Fibroblast of lung (primary cell): ENCODE results near the gene SUV39H2. TPM values are rescaled to one million over a fixed set of nuclear protein-coding genes. Genes with fewer than 3 reads are reported as not detected.
"Not testable (repeated sequence)": the region's sequence is repeated elsewhere in the genome, so short reads cannot be mapped to it uniquely, and the experiment has no call there.

Source experiments
- DNase-seq, 2 donors: peaks; one replicate each; pipeline versions ENCODE4 v3.0.0 to v3.0.0-alpha.2; 2010; ENCODE audit warnings: low read depth in 2 of 2
- H2AFZ ChIP-seq: 2 replicates; pipeline ENCODE4 v1.5.1; 2012; ENCODE audit warnings: low read length, control low read depth, inconsistent platforms
- H3K27ac ChIP-seq: 2 replicates; pipeline ENCODE4 v1.5.1; 2011; ENCODE audit warnings: low read length, control low read depth; ENCODE audit not compliant: insufficient read depth
- H3K27me3 ChIP-seq: 2 replicates; pipeline ENCODE4 v1.5.1; 2011; ENCODE audit warnings: mild to moderate bottlenecking, low read length; ENCODE audit not compliant: control insufficient read depth, insufficient read depth
- H3K36me3 ChIP-seq: 2 replicates; pipeline ENCODE4 v1.5.1; 2011; ENCODE audit warnings: low read length; ENCODE audit not compliant: control insufficient read depth, insufficient read depth
- H3K4me1 ChIP-seq: 2 replicates; pipeline ENCODE4 v1.5.1; 2011; ENCODE audit warnings: low read length; ENCODE audit not compliant: control insufficient read depth, insufficient read depth; ENCODE audit errors: extremely low read depth
- H3K4me2 ChIP-seq: 2 replicates; pipeline ENCODE4 v1.5.1; 2011; ENCODE audit warnings: low read length, control low read depth; ENCODE audit not compliant: insufficient read depth; ENCODE audit errors: extremely low read depth
- H3K4me3 ChIP-seq, 4 experiments: fragments of 200-600 bp in 1 of 4; sonication (generic) in 1 of 4; replicated peaks in 1 of 4; 2 replicates each; pipeline ENCODE4 v1.5.1; 2011 to 2016; ENCODE audit warnings: low read length in 4 of 4, low read depth in 3 of 4, mild to moderate bottlenecking in 3 of 4, control low read depth in 2 of 4, inconsistent platforms in 1 of 4, mixed read lengths in 1 of 4; ENCODE audit not compliant: insufficient read depth in 1 of 4; ENCODE audit errors: control extremely low read depth in 1 of 4
- H3K79me2 ChIP-seq: 2 replicates; pipeline ENCODE4 v1.5.1; 2012; ENCODE audit warnings: mild to moderate bottlenecking, low read length, inconsistent platforms; ENCODE audit not compliant: control insufficient read depth, insufficient read depth
- H3K9ac ChIP-seq: 2 replicates; pipeline ENCODE4 v1.5.1; 2011; ENCODE audit warnings: mild to moderate bottlenecking, low read length, control low read depth; ENCODE audit not compliant: insufficient read depth
- H3K9me3 ChIP-seq: 2 replicates; pipeline ENCODE4 v1.5.1; 2012; ENCODE audit warnings: low read depth, low read length; ENCODE audit not compliant: control insufficient read depth, insufficient read depth
- H4K20me1 ChIP-seq: 2 replicates; pipeline ENCODE4 v1.5.1; 2011; ENCODE audit warnings: low read length; ENCODE audit not compliant: control insufficient read depth, insufficient read depth; ENCODE audit errors: extremely low read depth
- EZH2 ChIP-seq: IDR thresholded peaks from 2 replicates; pipeline ENCODE4 v1.5.1; 2012; ENCODE audit warnings: low read length, control low read depth, mild to moderate bottlenecking; ENCODE audit errors: missing control alignments
- polyA plus RNA-seq, 2 donors: library from polyadenylated mRNA; depleted of rRNA in 1 of 2; stranded (reverse) in 1 of 2; unstranded in 1 of 2; fragments of >200 nt; gene quantifications; 2 replicates each; pipeline ENCODE4 v1.2.1, GENCODE V29; 2011 to 2012; ENCODE audit warnings: missing spikeins in 1 of 2
- total RNA-seq: library from RNA; depleted of rRNA; stranded (reverse); fragments of >200 nt; gene quantifications from 2 replicates; pipeline ENCODE4 v1.2.1, GENCODE V29; 2014
- TF ChIP-seq, protein P1 (sequence below), 2 donors: IDR thresholded peaks in 1 of 2; conservative IDR thresholded peaks in 1 of 2; 1 replicate in 1 of 2; 2 replicates in 1 of 2; pipeline ENCODE4 v1.5.1; 2011 to 2012; ENCODE audit warnings: low read length in 2 of 2, control low read depth in 1 of 2, inconsistent platforms in 1 of 2, low read depth in 1 of 2, mild to moderate bottlenecking in 1 of 2

The SUV39H2 gene
- total and polyA plus RNA-seq, 2 donors (not counting 1 experiment from before 2014, with no cell fraction given), result 8.1 to 9.9 TPM

- H3K9ac ChIP-seq, result no peak overlapping the region
- TF ChIP-seq EZH2, result no peak
- TF ChIP-seq, protein P1, sequence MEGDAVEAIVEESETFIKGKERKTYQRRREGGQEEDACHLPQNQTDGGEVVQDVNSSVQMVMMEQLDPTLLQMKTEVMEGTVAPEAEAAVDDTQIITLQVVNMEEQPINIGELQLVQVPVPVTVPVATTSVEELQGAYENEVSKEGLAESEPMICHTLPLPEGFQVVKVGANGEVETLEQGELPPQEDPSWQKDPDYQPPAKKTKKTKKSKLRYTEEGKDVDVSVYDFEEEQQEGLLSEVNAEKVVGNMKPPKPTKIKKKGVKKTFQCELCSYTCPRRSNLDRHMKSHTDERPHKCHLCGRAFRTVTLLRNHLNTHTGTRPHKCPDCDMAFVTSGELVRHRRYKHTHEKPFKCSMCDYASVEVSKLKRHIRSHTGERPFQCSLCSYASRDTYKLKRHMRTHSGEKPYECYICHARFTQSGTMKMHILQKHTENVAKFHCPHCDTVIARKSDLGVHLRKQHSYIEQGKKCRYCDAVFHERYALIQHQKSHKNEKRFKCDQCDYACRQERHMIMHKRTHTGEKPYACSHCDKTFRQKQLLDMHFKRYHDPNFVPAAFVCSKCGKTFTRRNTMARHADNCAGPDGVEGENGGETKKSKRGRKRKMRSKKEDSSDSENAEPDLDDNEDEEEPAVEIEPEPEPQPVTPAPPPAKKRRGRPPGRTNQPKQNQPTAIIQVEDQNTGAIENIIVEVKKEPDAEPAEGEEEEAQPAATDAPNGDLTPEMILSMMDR (conservative IDR thresholded peaks at IDR 0.05 in 1 of 2, IDR thresholded peaks at IDR 0.05 in 1 of 2; ENCODE audit: low read depth in 1 of 2, low read length in 2 of 2), result no peak
- no peaks in the 10 kb centered on the region for H3K9me3 ChIP-seq
- no peak overlapping the region for H3K27ac ChIP-seq
- no peaks in the 10 kb centered on the region for H3K79me2 ChIP-seq
- H3K27me3 ChIP-seq, result no peaks in the 10 kb centered on the region
- H3K36me3 ChIP-seq, result peaks cover 8% of the 10 kb centered on the region
- no peaks in the 10 kb centered on the region for H4K20me1 ChIP-seq
- no peaks in the 10 kb centered on the region for H3K4me1 ChIP-seq
- H2AFZ ChIP-seq, result no peak overlapping the region
- no peak overlapping the region for H3K4me2 ChIP-seq
- no peak overlapping the region for H3K4me3 ChIP-seq
- no peak for DNase-seq
Observed at GRCh38 chr10:14906765-14907164, 28.1 kb downstream of the SUV39H2 start.

DNA sequence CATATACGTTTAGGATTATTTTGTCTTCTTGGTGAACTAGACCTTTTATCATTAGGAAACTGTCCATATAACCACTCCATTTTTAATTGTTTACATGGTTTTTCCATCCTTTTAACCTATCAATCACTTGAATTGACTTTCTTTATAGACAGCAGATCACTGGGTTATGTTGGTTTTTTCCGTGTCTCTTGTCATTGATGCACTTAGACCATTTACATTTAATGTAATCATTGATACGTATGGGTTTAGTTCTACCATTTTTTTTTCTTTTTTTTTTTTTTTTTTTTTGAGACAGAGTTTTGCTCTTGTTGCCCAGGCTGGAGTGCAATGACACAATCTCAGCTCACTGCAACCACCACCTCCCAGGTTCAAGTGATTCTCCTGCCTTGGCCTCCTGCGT lies 28.9 kb downstream of the SUV39H2 start:
- DNase-seq, H4K20me1 ChIP-seq, H3K27me3 ChIP-seq, H3K4me3 ChIP-seq, H3K36me3 ChIP-seq, H3K79me2 ChIP-seq, H3K27ac ChIP-seq, H3K9me3 ChIP-seq, H3K4me2 ChIP-seq, H2AFZ ChIP-seq, H3K9ac ChIP-seq, H3K4me1 ChIP-seq: not testable (repeated sequence)

DNA sequence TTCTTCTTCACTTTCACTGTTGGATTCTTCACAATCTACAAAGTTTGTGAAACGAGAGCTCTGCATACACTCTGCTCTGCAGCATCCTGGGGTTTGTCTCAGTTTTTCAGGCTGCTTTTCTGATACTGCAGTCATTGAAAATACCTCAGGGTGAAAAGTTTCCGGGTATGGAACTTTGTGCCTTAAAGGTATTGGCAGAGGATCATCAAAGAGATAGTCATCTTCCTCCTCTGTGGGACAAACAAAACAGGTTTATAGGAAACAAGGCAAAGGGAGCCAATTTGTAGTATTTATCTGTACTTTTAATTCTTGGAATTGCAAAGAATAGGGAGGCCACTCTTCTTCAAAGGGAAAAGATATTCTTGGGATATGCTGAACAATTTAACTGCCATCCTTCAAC lies 30.4 kb downstream of the SUV39H2 start:
- no peaks in the 10 kb centered on the region for H3K79me2 ChIP-seq
- no peak overlapping the region for H3K4me3 ChIP-seq
- no peaks in the 10 kb centered on the region for H3K27me3 ChIP-seq
- H2AFZ ChIP-seq, result no peak overlapping the region
- H3K9me3 ChIP-seq, result no peaks in the 10 kb centered on the region
- H3K27ac ChIP-seq, result no peak overlapping the region
- no peaks in the 10 kb centered on the region for H4K20me1 ChIP-seq
- DNase-seq, result no peak
- no peak overlapping the region for H3K4me2 ChIP-seq
- H3K9ac ChIP-seq, result no peak overlapping the region
- TF ChIP-seq, protein P1 (conservative IDR thresholded peaks at IDR 0.05 in 1 of 2, IDR thresholded peaks at IDR 0.05 in 1 of 2; ENCODE audit: low read depth in 1 of 2, low read length in 2 of 2), result no peak
- TF ChIP-seq EZH2, result no peak
- no peaks in the 10 kb centered on the region for H3K4me1 ChIP-seq
- H3K36me3 ChIP-seq, result peaks cover 8% of the 10 kb centered on the region

DNA sequence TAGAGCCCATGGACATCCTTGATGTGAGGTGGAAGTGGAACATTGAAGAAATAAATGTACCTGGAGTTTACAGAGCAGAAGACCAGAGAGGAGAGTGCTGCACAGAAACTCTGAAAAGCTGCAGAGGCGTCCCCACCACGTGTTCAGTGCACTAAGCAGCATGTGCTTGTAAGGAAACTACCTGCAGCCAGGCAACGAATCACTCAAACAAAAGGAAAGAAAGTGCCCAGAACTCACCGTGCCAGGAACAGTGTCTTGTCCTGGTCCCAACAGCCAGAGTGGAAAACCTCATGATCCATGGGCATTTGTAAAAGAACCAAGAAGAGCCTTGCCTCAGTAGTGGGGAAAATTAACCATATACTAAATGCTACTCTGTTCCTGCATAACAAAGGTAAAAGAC lies 32.3 kb downstream of the SUV39H2 start:
- Histone ChIP-seq H3K36me3 (peaks cover 8% of the 10 kb centered on the region), H3K27me3 (no peaks in the 10 kb centered on the region), H3K4me2 (no peak overlapping the region), H3K4me3 (no peak overlapping the region), H3K4me1 (no peaks in the 10 kb centered on the region), H4K20me1 (no peaks in the 10 kb centered on the region), H3K9ac (no peak overlapping the region), H2AFZ (no peak overlapping the region), H3K9me3 (no peaks in the 10 kb centered on the region), H3K27ac (no peak overlapping the region), H3K79me2 (no peaks in the 10 kb centered on the region)
- no peak for DNase-seq
- no peak for TF ChIP-seq EZH2
- TF ChIP-seq, protein P1 (conservative IDR thresholded peaks at IDR 0.05 in 1 of 2, IDR thresholded peaks at IDR 0.05 in 1 of 2; ENCODE audit: low read depth in 1 of 2, low read length in 2 of 2), result no peak
